Suprapubic skin (tissue), 3 donors: Measurements from ENCODE around the gene BTBD18.

Experiments used
- EP300 ChIP-seq: sonication (generic); formaldehyde crosslinking; IDR thresholded peaks from one replicate; pipeline ENCODE4 v1.6.1; 2017; ENCODE audit warnings: antibody characterized with exemption
- POLR2A ChIP-seq, 2 donors: fragments of 450-650 bp; IDR thresholded peaks; one replicate each; pipeline ENCODE4 v1.6.1; 2017; ENCODE audit warnings: antibody characterized with exemption in 2 of 2, mild to moderate bottlenecking in 2 of 2, moderate library complexity in 2 of 2
- TF ChIP-seq, protein P1 (sequence below), 2 donors: fragments of 200-600 bp in 1 of 2; fragments of 450-650 bp in 1 of 2; sonication (generic) in 1 of 2; IDR thresholded peaks; one replicate each; pipeline ENCODE4 v1.5.1; 2016 to 2019; ENCODE audit warnings: antibody characterized with exemption in 2 of 2, mild to moderate bottlenecking in 1 of 2, moderate library complexity in 1 of 2

DNA sequence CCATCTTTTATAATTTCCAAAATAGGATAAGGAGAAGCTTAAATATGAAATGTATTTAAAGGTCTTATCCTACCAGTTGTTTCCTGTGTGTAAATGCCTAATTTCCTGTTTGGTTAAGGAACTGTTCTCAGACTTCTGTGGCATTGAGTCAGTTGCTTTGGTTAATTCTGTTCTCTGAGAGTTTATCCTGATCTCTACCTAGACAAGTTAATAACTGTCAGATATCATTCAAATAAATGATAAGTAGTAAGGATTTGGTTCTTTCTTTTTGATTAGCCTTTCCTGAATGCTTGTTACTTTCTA lies 49.5 kb upstream of the BTBD18 start:
- TF ChIP-seq, protein P1, sequence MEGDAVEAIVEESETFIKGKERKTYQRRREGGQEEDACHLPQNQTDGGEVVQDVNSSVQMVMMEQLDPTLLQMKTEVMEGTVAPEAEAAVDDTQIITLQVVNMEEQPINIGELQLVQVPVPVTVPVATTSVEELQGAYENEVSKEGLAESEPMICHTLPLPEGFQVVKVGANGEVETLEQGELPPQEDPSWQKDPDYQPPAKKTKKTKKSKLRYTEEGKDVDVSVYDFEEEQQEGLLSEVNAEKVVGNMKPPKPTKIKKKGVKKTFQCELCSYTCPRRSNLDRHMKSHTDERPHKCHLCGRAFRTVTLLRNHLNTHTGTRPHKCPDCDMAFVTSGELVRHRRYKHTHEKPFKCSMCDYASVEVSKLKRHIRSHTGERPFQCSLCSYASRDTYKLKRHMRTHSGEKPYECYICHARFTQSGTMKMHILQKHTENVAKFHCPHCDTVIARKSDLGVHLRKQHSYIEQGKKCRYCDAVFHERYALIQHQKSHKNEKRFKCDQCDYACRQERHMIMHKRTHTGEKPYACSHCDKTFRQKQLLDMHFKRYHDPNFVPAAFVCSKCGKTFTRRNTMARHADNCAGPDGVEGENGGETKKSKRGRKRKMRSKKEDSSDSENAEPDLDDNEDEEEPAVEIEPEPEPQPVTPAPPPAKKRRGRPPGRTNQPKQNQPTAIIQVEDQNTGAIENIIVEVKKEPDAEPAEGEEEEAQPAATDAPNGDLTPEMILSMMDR (IDR thresholded peaks at IDR 0.05) = no peak
- TF ChIP-seq EP300 (no peak), POLR2A (IDR thresholded peaks at IDR 0.05) (no peak)
